Stimulated activated CD8-positive, alpha-beta memory T cell treated with anti-CD3 and anti-CD28 coated beads, Interleukin-2, amount 100 ng/mL, for 1 hour (primary cell): ENCODE data around the gene LNPEP.

Experiments used
- DNase-seq, 2 donors: peaks; one replicate each; pipeline ENCODE4 v3.0.0-alpha.2; 2020; ENCODE audit warnings: low read depth in 2 of 2

Gene LNPEP

DNA sequence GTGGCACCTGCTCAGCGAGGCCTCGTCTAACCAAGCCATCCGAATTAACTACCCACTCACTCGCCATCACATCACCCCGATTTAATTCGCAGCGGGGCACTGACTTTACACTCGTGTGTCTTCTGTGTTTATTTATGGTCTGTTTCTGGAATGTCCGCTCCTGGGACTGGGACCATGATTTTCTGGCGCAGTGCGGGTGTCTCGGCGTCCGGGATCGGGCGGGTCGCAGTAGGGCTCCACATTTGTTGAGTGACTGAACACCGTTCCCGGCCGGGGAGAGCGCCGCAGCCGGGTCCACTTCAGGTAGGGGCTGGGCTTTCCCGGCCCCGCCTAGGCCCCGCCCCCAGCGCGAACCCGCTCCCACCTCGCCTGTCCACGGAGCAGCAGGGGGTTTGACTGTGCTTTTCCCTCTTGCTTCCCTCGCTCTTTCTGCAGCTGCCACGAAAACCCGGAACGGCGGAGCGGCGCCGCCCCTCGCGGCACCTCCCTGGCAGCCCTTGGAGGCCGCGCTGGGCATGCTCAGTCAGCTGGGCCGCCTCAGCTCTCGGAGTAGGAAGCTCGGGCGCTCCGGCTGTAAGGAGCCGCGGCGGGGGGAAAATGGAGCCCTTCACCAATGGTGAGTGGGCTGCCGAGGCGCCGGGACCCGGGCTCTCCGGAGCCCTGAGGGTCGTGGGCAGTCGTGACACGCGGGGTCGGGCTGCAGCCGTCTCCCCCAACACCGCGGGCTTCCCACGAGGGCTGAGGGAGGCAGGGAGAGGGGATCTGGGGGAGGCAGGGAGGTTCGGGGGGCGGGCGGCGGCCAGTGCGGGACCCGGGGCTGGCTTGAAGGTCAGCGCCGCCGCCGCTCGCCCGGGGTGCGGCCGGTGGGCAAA, at the start of gene LNPEP:
TSS of gene LNPEP (plus strand) at position 522 of the 872 bp plus-strand sequence. CDS start at position 598, 76 bp downstream.
- DNase-seq: peak; percentile 85 to 89

GRCh38 chr5:96893342-96893741, 42.5 kb upstream of the LNPEP start:
- DNase-seq: no peak

DNA sequence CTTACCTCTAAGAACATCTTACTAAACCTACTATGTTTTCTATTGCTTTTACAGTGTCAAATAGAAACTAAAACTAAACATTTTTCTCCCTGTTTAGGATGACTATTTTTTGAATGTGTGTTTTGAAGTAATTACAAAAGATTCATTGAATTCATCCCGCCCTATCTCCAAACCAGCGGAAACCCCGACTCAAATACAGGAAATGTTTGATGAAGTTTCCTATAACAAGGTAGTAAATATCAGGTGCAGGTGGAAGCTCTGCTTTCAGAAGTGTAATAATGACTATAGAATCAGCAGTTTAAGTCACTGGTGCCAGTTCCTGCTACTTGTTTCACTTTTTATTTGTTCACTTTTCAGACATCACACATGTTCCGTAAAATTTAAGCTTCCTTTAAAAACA, 39.6 kb upstream of the LNPEP start:
- DNase-seq: no peak

DNA sequence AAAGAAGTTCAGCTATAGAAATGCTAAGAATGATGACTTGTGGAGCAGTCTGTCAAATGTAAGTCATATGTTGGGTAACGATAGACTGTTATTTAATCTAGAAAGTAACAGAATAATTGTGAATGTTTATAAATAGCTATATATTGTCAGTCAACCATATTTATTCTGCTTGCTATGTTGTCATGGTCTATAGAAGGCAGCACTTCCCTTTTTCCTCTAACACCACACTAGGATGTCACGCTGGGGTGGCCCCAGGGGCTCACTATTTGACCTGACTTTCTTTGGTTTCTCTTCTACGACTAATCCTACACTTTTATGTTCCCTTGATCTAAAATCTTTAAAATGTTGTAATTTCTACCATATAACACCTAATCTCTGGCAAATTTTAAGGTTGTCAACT, 39.1 kb upstream of the LNPEP start:
- no peak for DNase-seq

DNA sequence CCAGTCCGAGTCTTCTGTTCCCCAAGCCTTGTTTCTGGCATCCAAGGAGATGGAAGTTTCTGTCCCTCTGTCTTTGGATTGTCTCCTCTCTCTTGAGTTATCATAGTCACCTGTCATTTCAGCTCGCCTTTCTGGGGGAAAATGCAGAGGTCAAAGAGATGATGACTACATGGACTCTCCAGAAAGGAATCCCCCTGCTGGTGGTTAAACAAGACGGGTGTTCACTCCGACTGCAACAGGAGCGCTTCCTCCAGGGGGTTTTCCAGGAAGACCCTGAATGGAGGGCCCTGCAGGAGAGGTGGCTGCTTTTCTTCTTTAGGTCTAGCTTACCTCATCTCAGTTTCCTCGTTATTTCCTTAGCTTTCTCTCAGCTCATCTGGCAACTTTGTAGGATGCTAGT, 34.5 kb upstream of the LNPEP start:
- DNase-seq: no peak

GRCh38 chr5:96901841-96902240, 34.0 kb upstream of the LNPEP start:
- DNase-seq: no peak

- no peak for DNase-seq
Observed at GRCh38 chr5:96902876-96903275, 33.0 kb upstream of the LNPEP start.

DNA sequence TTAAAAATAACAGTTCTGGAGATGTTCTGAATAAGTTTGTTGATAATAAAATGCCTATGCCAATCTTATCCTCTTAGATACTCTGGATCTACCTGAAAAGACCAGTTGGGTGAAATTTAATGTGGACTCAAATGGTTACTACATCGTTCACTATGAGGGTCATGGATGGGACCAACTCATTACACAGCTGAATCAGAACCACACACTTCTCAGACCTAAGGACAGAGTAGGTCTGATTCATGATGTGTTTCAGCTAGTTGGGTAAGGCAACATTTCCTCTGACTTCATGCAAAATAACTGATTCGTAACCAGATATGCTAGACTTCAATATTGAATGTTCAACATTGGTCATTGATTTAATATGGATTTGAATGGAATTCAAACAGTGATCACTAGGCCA, 32.6 kb upstream of the LNPEP start:
- no peak for DNase-seq

DNA sequence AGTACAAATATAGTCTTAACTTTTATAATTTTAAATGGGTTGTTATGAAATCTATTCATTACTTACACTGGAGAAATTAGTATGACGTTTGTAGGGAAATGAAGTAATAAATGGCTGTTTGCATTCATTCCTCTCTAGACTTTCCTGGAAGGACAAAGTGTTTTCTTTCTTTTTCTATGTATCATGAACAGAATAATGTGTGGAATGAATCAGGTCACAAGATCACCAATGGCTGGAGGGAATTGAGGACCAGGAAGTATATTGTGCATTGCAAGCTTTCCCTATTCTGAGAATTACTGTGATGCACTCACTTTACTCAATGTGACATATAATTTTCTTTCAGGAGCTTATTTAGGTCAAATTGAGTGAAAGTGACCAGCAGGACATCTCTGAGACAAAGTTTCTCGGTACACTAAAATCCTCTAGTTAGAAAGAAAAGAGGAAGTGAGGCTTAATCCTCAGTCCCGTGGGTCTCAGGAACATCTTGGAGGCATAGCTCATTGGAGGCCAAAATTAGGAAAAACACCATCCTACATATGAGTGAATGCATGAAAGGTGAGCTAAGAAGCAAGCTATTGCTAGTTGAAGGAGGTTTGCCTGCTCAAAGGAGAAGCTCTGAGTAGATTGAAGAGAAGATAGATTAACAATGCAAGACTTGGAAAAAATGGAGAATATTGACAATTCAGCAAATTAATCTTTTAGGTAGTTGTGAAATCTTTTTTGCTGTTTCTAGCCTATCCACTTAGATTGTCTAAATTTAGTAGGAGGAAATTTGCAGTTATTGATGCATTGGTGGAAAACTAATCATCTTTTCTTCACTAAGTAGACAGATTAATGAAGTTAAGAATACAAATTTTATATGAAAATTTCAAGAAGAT, 31.6 kb upstream of the LNPEP start:
- no peak for DNase-seq

- DNase-seq: no peak
Observed at GRCh38 chr5:96905864-96906263, 30.0 kb upstream of the LNPEP start.

- DNase-seq: no peak
Observed at GRCh38 chr5:96909003-96909402, 26.9 kb upstream of the LNPEP start.

DNA sequence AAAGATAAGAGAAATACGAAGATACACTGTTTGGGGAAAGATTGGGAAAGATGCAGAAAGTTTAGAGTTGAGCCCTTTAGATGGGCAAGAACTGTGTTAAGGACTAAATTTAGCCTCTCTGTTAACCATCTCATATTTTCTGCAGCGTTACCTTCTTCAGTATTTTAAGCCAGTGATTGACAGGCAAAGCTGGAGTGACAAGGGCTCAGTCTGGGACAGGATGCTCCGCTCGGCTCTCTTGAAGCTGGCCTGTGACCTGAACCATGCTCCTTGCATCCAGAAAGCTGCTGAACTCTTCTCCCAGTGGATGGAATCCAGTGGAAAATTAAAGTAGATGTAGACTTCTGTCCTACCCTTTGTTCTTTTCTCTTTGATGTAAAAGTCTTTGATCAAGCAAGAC, 26.4 kb upstream of the LNPEP start:
- DNase-seq: no peak

DNA sequence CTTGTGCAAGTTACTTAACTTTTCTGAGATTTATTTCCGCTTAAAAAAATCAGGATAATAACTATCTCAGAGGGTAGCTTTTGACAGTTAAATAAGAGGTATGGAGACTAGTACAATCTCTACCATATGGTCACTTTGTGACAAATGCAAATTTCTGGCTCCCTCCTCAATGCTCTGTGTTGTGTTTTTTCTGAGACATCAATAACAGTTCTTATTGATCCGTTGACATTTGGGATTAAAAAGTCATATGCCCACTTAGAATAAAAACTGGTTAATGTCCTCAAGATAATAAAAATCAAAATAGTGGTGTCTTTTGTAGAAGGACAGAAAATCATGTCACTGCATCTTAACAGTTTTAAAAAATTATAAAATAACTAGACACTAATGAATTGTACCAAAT, 24.7 kb upstream of the LNPEP start:
- DNase-seq: no peak

GRCh38 chr5:96913233-96913632, 22.6 kb upstream of the LNPEP start:
- no peak for DNase-seq

DNA sequence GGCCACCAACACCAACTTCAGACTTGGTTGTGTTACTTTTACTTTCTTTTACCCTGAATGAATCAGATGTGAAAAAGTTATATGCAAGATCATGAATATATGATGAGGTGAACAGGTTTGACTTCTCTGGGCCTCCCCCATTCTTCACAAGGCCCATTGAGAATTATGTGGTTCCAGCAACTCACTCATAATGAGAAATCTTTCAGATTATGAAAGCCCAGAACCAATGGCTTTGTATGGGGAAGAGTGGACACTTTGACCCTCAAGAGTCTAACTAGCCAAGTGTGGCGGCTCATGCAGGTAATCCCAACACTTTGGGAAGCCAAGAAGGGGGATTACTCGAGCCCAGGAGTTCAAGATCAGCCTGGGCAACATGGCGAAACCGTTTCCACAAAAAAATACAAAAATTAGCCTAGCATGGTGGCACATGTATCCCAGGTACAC, 16.1 kb upstream of the LNPEP start:
- DNase-seq: no peak

- DNase-seq: no peak
Observed at GRCh38 chr5:96920744-96921355, 15.0 kb upstream of the LNPEP start.

DNA sequence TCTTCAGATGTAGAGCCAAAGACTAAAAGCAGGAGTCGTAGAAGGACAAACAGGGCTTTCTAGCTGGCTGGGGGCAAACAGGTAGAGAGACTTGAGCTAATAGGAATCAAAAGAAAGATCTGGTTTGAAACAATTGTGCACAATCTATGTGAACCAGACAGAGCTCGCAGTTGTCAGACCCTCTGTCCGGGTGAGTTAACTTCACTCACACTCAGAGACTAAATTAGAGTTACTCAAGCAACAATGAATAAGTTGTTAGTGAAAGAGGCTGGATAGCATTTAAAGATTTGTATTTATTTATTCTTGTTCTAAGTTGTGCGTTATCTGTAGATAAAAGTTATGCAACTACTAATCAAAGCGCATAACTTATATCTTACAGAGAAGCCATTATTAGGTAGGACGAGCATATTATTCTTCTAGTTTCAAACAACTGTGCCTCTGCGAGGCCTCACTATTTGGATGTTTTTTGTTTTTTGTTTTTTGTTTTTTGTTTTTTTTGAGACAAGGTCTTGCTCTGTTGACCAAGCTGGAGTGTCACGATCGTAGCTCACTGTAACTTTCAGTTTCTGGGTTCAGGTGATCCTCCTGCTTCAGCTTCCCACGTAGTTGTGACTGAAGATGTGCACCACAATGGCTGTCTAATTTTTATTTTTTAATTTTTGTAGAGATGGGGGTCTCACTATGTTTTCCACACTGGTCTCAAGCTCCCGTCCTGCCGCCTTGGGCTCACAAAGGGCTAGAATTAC, 13.2 kb upstream of the LNPEP start:
- no peak for DNase-seq

GRCh38 chr5:96924016-96924443, 11.8 kb upstream of the LNPEP start:
- DNase-seq: no peak

DNA sequence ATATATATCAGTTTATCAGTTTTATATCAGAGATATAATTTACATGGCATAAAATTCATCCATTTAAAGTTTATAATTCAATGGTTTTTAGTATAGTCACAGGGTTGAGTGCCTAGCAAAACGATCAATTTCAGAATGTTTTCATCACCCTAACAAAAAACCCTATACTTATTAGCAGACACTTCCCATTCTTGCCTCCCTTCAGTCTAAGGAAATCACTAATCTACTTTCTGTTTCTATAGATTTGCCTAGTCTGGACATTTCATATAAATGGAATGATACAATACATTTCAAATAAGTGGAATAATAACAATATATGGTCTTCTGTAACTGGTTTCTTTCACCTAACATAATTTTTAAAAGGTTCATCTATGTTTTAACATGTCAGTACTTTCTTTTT, 9.6 kb upstream of the LNPEP start:
- DNase-seq: no peak

DNA sequence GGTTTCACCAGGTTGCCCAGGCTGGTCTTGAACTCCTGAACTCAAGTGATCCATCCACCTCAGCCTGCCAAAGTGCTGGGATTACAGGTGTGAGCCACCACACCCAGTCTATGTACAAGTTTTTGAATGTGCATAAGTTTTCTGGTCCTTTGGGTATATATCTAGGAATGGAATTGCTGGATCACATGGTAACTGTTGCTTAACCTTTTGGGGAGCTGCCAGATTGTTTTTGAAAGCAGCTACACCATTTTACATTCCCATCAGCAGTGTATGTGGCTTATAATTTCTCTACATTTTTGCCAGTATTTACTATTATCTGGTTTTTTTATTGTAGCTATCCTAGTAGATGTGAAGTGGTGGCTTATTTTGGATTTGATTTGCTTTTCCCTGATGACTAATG, 8.9 kb upstream of the LNPEP start:
- DNase-seq: no peak

DNA sequence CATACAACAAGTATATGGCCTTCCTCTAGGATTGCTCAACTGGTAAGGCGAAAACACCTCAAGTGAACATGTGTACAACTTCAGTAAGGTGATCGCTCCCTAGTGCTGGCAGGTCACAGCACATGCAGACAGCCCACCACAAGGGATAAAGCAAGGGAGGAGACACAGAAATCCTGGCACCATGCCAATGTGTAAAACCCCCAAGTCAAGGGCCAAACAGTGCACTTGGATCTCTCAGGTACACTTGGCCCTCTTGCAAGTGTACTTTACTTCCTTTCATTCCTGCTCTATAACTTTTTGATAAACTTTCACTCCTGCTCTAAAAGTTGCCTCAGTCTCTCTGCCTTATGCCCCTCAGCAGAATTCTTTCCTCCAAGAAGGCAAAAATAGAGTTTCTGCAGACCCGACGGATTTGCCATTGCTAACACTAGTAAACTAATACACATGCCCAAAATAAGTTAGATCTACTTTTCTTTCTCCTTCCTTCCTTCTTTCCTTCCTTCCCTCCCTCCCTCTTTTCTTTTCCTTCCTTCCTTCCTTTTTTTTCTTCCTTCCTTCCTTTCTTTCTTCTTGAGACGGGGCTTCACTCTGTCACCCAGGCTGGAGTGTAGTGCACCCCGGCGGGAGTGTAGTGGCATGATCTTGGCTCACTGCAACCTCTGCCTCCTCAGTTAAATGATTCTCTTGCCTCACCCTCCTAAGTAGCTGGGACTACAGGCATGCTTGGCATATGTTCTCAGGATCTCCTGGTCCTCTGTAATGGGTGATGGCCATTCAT, 6.8 kb upstream of the LNPEP start:
- no peak for DNase-seq
